GM19193 (cell line): ENCODE measurements around the gene PGBD4.

Experiments
- POLR2A ChIP-seq: IDR thresholded peaks from 4 replicates; pipeline ENCODE4 v1.6.1; 2011; ENCODE audit not compliant: insufficient read depth, insufficient read length; ENCODE audit errors: extremely low read depth

Gene PGBD4

DNA sequence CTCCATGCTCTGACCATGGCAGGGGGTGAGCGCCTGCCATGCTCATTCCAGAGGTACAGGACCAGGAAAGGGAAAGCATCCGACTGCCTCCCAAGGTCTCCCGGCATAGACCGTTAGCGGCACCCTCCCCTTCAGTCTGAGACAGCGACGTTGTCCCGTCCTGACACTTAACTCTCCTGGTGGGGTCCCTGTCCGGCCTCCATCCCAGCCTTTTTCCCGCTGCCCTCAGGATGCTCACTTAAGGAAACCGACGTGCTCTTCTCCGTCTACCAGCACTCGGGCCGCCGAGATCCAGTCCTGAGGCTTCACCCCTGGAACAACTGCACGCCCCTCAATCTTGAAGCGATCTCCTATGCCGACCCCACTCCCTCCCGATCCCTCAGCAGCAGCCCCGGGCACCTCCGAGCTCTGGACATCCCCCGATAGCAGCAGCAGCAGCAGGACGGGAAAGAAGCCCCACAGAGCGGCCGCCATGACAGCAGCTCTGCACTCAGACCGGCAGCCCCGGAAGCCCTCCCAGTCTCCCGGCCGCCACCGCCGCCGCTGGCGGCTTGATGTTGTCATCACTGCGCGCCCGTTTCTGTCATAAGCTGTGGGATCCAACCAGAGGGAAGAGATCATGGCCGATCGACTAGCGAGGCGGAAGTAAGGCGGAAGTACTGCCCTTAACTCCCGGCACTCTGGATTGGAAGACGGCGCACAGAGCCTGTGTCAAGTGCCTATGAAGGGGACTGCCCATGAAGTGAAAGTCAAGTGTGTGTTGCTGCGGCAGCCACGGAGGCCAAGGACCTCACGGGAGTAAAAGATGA, at the start of gene PGBD4, which contains the start of gene EMC7:
Gene PGBD4, plus strand, starts transcription at position 718 of the 809 bp plus-strand sequence. CDS start 449 bp downstream, outside the sequence.
Gene EMC7, minus strand, starts transcription at position 497 of the 809 bp plus-strand sequence. Its CDS starts 23 bp downstream, at position 474.
- peak; percentile 99 for TF ChIP-seq POLR2A

GRCh38 chr15:34054081-34054707, 47.7 kb upstream of the PGBD4 start:
- TF ChIP-seq POLR2A, result no peak

GRCh38 chr15:34055868-34056595, 45.9 kb upstream of the PGBD4 start:
- TF ChIP-seq POLR2A, result no peak

DNA sequence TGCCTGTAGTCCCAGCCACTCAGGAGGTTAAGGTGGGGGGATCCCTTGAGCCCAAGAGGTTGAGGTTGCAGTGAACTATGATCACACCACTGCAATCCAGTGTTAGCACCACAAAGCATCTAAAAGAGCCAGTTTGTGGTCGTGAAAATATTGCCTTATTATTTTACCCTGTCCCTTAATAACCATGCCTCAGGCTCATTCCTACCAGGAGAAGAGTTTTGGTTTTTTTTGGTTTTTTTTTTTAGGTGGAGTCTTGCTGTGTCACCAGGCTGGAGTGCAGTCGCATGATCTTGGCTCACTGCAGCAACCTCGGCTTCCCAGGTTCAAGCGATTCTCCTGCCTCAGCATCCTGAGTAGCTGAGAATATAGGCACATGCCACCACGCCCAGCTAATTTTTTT, 45.0 kb upstream of the PGBD4 start:
- no peak for TF ChIP-seq POLR2A

DNA sequence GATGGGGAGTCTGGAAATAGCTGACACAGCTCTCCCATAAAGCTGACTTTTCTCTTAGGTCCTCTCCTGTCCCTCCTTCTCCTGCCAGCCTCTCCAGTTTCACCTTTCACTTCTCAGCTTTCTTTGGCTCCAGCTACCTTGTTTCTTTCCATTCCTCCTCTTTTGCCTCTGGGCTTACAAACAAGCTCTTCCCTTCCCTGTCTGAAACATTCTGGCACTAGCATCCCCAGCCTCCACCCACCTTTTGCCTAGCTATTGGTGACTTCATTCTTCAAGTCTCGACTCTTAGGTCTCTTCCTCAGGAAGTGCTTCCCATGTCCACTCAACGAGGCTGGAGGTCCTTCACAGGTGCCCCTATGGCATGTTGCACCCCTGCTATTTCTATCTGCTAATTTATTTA, 42.4 kb upstream of the PGBD4 start:
- no peak for TF ChIP-seq POLR2A

DNA sequence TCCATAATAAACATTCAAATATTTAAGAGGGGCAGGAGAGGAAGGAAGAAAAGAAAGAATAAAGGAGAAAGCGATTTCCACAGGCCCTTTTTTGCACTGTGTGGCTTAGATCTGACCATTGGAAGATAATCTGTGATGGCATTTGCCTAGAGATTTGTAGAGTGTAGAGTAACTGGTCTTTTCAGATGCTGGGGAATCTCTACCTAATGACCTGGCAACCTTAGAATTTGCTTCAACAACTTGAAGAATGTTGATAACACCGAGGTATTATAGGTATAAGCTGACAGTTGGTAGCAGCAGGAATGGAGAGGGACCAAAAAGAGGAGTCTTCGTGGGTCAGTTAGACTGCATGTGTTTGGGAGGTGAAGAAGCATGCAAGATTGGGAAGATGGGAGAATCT, 41.9 kb upstream of the PGBD4 start:
- TF ChIP-seq POLR2A, result no peak

- TF ChIP-seq POLR2A, result no peak
Observed at GRCh38 chr15:34064438-34064837, 37.4 kb upstream of the PGBD4 start.

GRCh38 chr15:34065261-34065660, 36.6 kb upstream of the PGBD4 start:
- no peak for TF ChIP-seq POLR2A

DNA sequence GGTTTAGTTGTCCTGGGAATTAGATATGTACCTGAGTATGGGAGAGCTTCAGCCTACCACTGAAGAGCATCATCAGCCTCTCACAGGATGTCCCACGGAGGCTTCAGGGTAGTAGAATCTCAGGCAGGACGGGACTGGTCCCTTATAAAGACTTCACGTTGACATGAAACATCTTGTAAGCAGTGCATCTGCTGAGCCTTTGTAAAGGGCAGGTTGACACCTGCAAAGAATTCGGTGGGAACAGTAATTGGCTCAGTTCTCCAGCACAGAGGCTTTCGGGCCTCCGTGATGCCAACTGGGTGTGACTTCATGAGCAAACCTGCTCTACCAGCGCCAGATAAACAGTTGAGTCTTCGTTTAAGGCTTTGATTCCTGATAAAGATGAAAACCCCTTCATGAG, 35.9 kb upstream of the PGBD4 start:
- TF ChIP-seq POLR2A, result no peak

DNA sequence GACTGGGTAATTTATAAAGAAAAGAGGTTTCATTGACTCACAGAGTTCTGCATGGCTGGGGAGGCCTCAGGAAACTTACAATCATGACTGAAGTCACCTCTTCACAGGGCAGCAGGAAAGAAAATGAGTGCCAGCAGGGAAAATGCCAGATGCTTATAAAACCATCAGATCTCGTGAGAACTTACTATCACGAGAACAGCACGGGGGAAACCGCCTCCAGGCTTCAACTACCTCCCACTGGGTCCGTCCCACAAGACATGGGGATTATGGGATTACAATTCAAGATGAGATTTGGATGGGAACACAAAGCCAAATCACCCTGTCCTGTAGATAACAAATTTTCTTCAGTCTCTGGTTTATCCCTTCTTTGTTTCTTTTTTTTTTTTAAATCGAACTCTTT, 31.9 kb upstream of the PGBD4 start:
- TF ChIP-seq POLR2A, result no peak

DNA sequence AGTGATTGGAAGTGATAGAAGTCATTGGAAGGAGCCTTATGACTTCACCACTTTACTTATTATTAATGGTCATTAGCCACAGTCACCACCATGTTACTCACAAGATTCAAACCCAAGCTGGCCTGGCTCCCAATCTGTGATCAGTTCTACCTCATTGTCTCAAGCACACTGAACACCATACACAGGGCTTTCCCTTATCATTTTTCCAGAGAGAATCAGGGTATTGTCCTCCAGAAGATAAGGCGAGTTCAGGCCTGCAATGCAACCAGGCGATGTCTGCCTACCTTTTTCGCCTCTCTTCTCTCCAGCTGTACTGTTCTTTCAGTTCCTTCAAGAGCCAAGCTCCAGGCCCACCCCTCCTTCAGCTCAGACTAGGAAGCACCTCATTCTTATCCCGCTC, 25.1 kb upstream of the PGBD4 start:
- no peak for TF ChIP-seq POLR2A

DNA sequence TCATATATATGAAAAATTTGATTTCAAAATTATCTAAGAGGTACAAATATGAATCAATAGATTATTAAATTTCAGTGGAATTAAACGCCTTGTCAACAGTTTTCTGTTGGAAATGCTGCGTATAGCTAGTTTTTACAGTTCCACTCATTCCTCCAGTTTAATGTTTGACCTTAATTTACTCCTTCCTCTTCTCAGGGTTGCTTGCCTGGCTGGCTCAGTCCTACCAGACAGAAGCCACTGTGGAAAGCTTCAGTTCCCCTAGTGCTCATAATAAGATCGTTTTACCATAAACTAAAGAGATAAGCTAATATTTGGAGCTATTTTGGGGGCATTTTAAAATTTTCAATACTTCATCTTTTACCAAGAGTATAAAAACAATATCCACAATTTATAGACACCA, 23.0 kb upstream of the PGBD4 start:
- TF ChIP-seq POLR2A, result no peak

- TF ChIP-seq POLR2A, result no peak
Observed at GRCh38 chr15:34079904-34080303, 22.0 kb upstream of the PGBD4 start.

- TF ChIP-seq POLR2A, result no peak
Observed at GRCh38 chr15:34084086-34084485, 17.8 kb upstream of the PGBD4 start.

GRCh38 chr15:34085746-34086145, 16.1 kb upstream of the PGBD4 start:
- TF ChIP-seq POLR2A, result no peak
